Cardiac muscle cell (in vitro differentiated cells and primary cell): ENCODE data around the gene LPP. TPM values are rescaled to one million over a fixed set of nuclear protein-coding genes. Genes with fewer than 3 reads are reported as not detected.

Source experiments
- DNase-seq, 2 donors: peaks; one replicate each; pipeline versions ENCODE4 v3.0.0 to v3.0.0-alpha.2; 2010 to 2017; ENCODE audit warnings: low read depth in 1 of 2, low spot score in 1 of 2
- H3K27ac ChIP-seq: fragments of 200-600 bp; sonication (generic); 2 replicates; pipeline ENCODE4 v1.5.1; 2016
- H3K27me3 ChIP-seq: fragments of 200-600 bp; sonication (generic); 2 replicates; pipeline ENCODE4 v1.6.0; 2016; ENCODE audit warnings: control low read depth
- H3K36me3 ChIP-seq: fragments of 200-600 bp; sonication (generic); 2 replicates; pipeline ENCODE4 v1.5.1; 2016; ENCODE audit warnings: control low read depth
- H3K4me1 ChIP-seq: fragments of 200-600 bp; sonication (generic); 2 replicates; pipeline ENCODE4 v1.8.1; 2017; ENCODE audit warnings: low read depth, mild to moderate bottlenecking, mixed run types
- H3K4me3 ChIP-seq: fragments of 200-600 bp; sonication (generic); 2 replicates; pipeline ENCODE4 v1.5.1; 2016; ENCODE audit warnings: mild to moderate bottlenecking
- H3K9me3 ChIP-seq: fragments of 200-600 bp; sonication (generic); 2 replicates; pipeline ENCODE4 v1.5.1; 2017; ENCODE audit warnings: low read depth, mild to moderate bottlenecking, control low read depth
- polyA plus RNA-seq: library from polyadenylated mRNA; unstranded; fragments of >200 nt; fragmentation: Nextera tagmentation; extraction: Ambion mirVana; gene quantifications from 2 replicates; pipeline ENCODE4 v1.2.1, GENCODE V29; 2016
- total RNA-seq: library from RNA; depleted of rRNA; stranded (reverse); fragments of >200 nt; gene quantifications from 2 replicates; pipeline ENCODE4 v1.2.3, GENCODE V29; 2016
- TF ChIP-seq, protein P1 (sequence below): IDR thresholded peaks from 2 replicates; pipeline ENCODE4 v1.5.1; 2012; ENCODE audit warnings: low read depth, mild to moderate bottlenecking, low read length

Gene LPP
- total and polyA plus RNA-seq, 2 experiments from 2014 or later = 21.4 to 45.2 TPM

DNA sequence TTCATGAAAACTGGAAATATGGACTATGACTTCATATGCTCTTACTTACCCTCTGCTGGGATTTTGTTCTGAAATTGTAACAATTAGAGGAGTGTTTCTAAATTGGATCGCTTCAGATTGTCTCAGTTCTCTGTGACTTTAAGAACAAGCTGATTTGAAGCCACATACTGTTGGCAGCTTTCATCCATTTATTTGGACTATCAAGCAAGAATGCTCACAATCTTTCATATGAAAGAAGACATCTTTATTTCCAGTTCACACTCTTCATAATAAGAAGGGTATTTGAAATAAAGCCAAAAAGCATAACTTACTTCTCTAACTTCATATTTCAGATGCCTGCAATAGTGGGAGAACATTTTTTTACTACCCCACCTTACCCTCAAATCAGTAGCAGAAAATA is 526.2 kb downstream of the LPP start:
- H3K27me3 ChIP-seq = no peaks in the 10 kb centered on the region
- peak in 1 of 2 donors; percentile 75 for DNase-seq
- TF ChIP-seq, protein P1, sequence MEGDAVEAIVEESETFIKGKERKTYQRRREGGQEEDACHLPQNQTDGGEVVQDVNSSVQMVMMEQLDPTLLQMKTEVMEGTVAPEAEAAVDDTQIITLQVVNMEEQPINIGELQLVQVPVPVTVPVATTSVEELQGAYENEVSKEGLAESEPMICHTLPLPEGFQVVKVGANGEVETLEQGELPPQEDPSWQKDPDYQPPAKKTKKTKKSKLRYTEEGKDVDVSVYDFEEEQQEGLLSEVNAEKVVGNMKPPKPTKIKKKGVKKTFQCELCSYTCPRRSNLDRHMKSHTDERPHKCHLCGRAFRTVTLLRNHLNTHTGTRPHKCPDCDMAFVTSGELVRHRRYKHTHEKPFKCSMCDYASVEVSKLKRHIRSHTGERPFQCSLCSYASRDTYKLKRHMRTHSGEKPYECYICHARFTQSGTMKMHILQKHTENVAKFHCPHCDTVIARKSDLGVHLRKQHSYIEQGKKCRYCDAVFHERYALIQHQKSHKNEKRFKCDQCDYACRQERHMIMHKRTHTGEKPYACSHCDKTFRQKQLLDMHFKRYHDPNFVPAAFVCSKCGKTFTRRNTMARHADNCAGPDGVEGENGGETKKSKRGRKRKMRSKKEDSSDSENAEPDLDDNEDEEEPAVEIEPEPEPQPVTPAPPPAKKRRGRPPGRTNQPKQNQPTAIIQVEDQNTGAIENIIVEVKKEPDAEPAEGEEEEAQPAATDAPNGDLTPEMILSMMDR = no peak
- no peaks in the 10 kb centered on the region for H3K9me3 ChIP-seq
- H3K27ac ChIP-seq = no peak overlapping the region
- H3K4me1 ChIP-seq = no peaks in the 10 kb centered on the region
- H3K36me3 ChIP-seq = no peaks in the 10 kb centered on the region
- H3K4me3 ChIP-seq = no peak overlapping the region

GRCh38 chr3:188680605-188681004 is 526.6 kb downstream of the LPP start:
- Histone ChIP-seq H3K4me3 (no peak overlapping the region), H3K36me3 (no peaks in the 10 kb centered on the region), H3K27ac (no peak overlapping the region), H3K27me3 (no peaks in the 10 kb centered on the region), H3K4me1 (no peaks in the 10 kb centered on the region), H3K9me3 (no peaks in the 10 kb centered on the region)
- DNase-seq = no peak
- TF ChIP-seq, protein P1 = no peak

DNA sequence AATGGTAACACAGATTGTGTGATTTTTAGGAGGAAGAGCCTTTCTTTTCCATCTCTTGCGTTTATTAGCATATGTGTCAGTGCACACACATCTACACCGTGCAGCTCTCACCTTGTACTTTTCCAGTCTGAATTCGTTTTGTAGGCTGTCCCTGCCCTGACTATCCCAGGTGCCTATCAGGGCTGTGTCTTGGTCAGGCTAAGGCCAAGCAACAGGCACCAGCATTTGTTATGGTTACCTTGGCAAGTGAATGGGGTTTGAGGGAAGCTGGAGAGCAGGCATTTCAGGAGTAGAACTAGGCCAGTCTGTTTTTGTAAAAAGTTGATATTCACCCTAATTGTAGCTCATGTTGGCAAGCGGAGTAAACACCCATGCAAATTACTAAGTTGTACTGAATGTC is 528.4 kb downstream of the LPP start:
- TF ChIP-seq, protein P1 = no peak
- no peaks in the 10 kb centered on the region for H3K27me3 ChIP-seq
- no peak for DNase-seq
- H3K9me3 ChIP-seq = no peaks in the 10 kb centered on the region
- H3K36me3 ChIP-seq = no peaks in the 10 kb centered on the region
- peaks cover 13% of the 10 kb centered on the region for H3K4me1 ChIP-seq
- H3K27ac ChIP-seq = no peak overlapping the region
- H3K4me3 ChIP-seq = no peak overlapping the region

GRCh38 chr3:188683032-188683521 is 529.1 kb downstream of the LPP start:
- no peaks in the 10 kb centered on the region for H3K36me3 ChIP-seq
- TF ChIP-seq, protein P1 = no peak
- peak in 1 of 2 donors; percentile 79 for DNase-seq

GRCh38 chr3:188684276-188684675 is 530.3 kb downstream of the LPP start:
- TF ChIP-seq, protein P1 = no peak
- no peaks in the 10 kb centered on the region for H3K27me3 ChIP-seq
- no peak overlapping the region for H3K27ac ChIP-seq

More at GRCh38 chr3:188683032-188683521, 529.1 kb downstream of the LPP start:
- Histone ChIP-seq H3K27ac (no peak overlapping the region), H3K4me3 (no peak overlapping the region), H3K4me1 (peaks cover 14% of the 10 kb centered on the region), H3K27me3 (no peaks in the 10 kb centered on the region), H3K9me3 (no peaks in the 10 kb centered on the region)

More at GRCh38 chr3:188684276-188684675, 530.3 kb downstream of the LPP start:
- peaks cover 14% of the 10 kb centered on the region for H3K4me1 ChIP-seq
- no peaks in the 10 kb centered on the region for H3K9me3 ChIP-seq
- H3K36me3 ChIP-seq = no peaks in the 10 kb centered on the region
- no peak for DNase-seq
- H3K4me3 ChIP-seq = no peak overlapping the region
